ENCODE results near the gene TOR2A. TPM values are rescaled to one million over a fixed set of nuclear protein-coding genes. Genes with fewer than 3 reads are reported as not detected.

TOR2A gene
- total RNA-seq, 1 donor from 2014 or later: 20.4 TPM

DNA sequence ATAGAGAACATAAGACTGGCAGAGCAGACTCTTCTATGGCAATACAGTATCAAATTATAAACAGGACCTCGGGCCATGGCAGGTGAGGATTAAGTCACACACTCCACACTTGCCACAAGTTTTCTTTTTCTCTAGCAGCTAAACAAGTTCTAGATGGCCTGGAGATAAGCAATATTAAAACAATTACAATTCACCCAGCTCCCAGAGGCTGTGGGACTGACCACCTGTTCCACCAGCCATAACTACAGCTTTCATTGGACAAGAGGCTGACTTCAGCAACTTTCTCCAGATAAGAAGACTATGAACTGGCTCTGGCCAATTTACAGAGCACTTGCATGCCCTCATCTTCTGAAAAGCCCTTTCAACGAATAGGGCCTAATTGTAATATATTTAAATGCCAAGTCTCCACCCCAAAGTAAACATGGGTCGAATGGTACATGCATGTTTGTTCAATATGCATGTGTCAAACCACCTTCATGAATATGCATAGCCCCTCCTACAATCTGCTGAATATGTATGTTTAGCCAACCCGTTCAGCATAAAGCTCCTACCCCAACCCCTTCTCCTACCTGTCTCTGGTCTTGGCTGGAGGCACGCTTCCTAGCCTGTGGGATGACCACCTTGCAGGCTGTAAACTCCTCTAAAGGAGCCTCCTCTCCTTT is 34.4 kb downstream of the TOR2A start:
- intact Hi-C loops (cut with micrococcal nuclease): no loop called here
- Mint-ChIP-seq H3K4me3 (peak overlapping the region; percentile 4), H3K36me3 (ENCODE audit: low read depth) (no peaks in the 10 kb centered on the region)

GRCh38 chr9:127700140-127700539 is 35.0 kb downstream of the TOR2A start:
- H3K4me1 Mint-ChIP-seq: peaks cover 7% of the 10 kb centered on the region
- DNase-seq: no peak
- H3K9me3 Mint-ChIP-seq: no peaks in the 10 kb centered on the region
- H3K27ac Mint-ChIP-seq: no peak overlapping the region
- H3K36me3 Mint-ChIP-seq (ENCODE audit: low read depth): no peaks in the 10 kb centered on the region
- no peaks in the 10 kb centered on the region for H3K27me3 Mint-ChIP-seq
- peak overlapping the region; percentile 4 for H3K4me3 Mint-ChIP-seq
- intact Hi-C loops (cut with micrococcal nuclease): no loop called here

More for the DNA sequence above, 34.4 kb downstream of the TOR2A start:
- no peak for DNase-seq
- H3K4me1 Mint-ChIP-seq: peaks cover 7% of the 10 kb centered on the region
- no peaks in the 10 kb centered on the region for H3K27me3 Mint-ChIP-seq
- H3K9me3 Mint-ChIP-seq: no peaks in the 10 kb centered on the region
- no peak overlapping the region for H3K27ac Mint-ChIP-seq

GRCh38 chr9:127698985-127699670 is 36.0 kb downstream of the TOR2A start:
- DNase-seq: peak; percentile 95
- no peaks in the 10 kb centered on the region for H3K9me3 Mint-ChIP-seq
- peak overlapping the region; percentile 71 for H3K4me3 Mint-ChIP-seq
- intact Hi-C loops (cut with micrococcal nuclease): loop anchor here (1.0 kb wide), 1 partner anchor 16 kb away; the partner anchor contains the start of gene PTRH1
- peak overlapping the region; percentile 69 for H3K27ac Mint-ChIP-seq
- no peaks in the 10 kb centered on the region for H3K36me3 Mint-ChIP-seq (ENCODE audit: low read depth)
- H3K4me1 Mint-ChIP-seq: peaks cover 7% of the 10 kb centered on the region
- H3K27me3 Mint-ChIP-seq: no peaks in the 10 kb centered on the region

- Mint-ChIP-seq H3K27me3 (no peaks in the 10 kb centered on the region), H3K27ac (no peak overlapping the region), H3K4me3 (peak overlapping the region; percentile 34), H3K36me3 (ENCODE audit: low read depth) (no peaks in the 10 kb centered on the region), H3K9me3 (no peaks in the 10 kb centered on the region), H3K4me1 (peaks cover 7% of the 10 kb centered on the region)
- DNase-seq: no peak
- intact Hi-C loops (cut with micrococcal nuclease): no loop called here
These were observed 36.7 kb downstream of the TOR2A start for GRCh38 chr9:127698386-127698785.

GRCh38 chr9:127697575-127697974 is 37.5 kb downstream of the TOR2A start:
- Mint-ChIP-seq H3K4me1 (peaks cover 5% of the 10 kb centered on the region), H3K36me3 (ENCODE audit: low read depth) (no peaks in the 10 kb centered on the region), H3K9me3 (no peaks in the 10 kb centered on the region), H3K4me3 (no peak overlapping the region), H3K27ac (no peak overlapping the region), H3K27me3 (no peaks in the 10 kb centered on the region)
- intact Hi-C loops (cut with micrococcal nuclease): no loop called here
- no peak for DNase-seq

DNA sequence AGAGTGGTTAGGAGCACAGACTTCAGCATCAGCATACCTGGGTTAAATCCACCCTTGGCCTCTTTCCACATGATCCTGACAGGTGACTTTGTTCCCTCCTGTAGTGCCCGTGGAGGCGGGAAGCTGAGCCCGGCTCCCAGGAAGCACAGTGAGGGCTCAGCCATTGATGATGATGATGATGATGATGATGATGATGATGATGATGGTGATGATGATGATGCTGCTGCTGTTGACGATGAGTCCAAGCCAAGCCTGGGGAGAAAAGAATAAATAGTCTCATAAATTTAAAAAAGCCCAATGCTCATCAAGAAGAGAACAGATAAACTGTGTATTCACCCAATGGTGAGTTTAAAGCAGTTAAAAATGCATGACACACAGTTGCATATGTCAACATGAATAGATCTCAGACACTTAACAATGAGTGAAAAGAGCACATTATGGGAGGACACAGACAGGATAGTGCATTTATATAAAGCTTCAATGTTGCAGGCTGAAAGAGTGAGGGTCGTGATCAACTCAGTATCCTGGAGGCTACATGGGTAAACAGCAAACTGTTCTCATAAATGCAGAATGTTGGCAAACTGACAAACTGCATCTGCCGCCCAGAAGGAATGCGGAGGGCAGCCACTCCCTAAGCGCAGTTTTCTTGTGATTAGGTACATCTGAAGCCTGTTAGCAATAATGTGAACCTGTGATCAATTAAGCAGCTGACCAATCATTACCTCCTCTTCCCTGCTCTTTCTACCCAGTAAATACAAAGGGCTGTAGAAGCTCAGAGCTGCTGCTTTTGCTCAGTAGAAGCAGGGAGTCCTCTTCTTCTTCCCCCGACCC is 40.0 kb downstream of the TOR2A start:
- H3K27ac Mint-ChIP-seq: no peak overlapping the region
- H3K27me3 Mint-ChIP-seq: no peaks in the 10 kb centered on the region
- intact Hi-C loops (cut with micrococcal nuclease): no loop called here
- no peak for DNase-seq
- H3K4me3 Mint-ChIP-seq: no peak overlapping the region
- H3K4me1 Mint-ChIP-seq: peaks cover 5% of the 10 kb centered on the region
- no peaks in the 10 kb centered on the region for H3K36me3 Mint-ChIP-seq (ENCODE audit: low read depth)
- no peaks in the 10 kb centered on the region for H3K9me3 Mint-ChIP-seq

GRCh38 chr9:127693697-127694096 is 41.4 kb downstream of the TOR2A start:
- Mint-ChIP-seq H3K9me3 (no peaks in the 10 kb centered on the region), H3K36me3 (ENCODE audit: low read depth) (no peaks in the 10 kb centered on the region), H3K4me3 (no peak overlapping the region), H3K27ac (no peak overlapping the region), H3K27me3 (no peaks in the 10 kb centered on the region), H3K4me1 (no peaks in the 10 kb centered on the region)
- DNase-seq: no peak
- intact Hi-C loops (cut with micrococcal nuclease): no loop called here

GRCh38 chr9:127693143-127693542 is 42.0 kb downstream of the TOR2A start:
- intact Hi-C loops (cut with micrococcal nuclease): no loop called here
- Mint-ChIP-seq H3K4me1 (no peaks in the 10 kb centered on the region), H3K27me3 (no peaks in the 10 kb centered on the region), H3K4me3 (no peak overlapping the region), H3K36me3 (ENCODE audit: low read depth) (no peaks in the 10 kb centered on the region), H3K9me3 (no peaks in the 10 kb centered on the region), H3K27ac (no peak overlapping the region)
- no peak for DNase-seq

DNA sequence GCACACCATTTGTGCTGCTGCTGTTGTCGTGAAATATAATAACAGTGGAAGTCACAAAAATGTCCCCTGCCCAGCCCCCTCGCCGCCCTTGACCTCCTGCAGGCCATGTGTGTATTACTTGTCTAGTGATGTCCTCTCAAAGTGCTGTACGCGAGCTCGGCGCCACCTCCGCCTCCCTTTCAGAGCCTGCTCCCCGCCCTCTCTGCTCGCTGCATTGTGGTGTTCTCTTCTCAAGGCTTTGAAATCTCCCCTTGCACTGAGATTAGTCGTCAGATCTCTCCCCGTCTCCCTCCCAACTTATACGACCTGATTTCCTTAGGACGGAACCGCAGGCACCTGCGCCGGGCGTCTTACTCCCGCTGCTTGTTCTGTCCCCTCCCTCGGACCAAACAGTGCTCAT is 43.0 kb downstream of the TOR2A start:
- no peaks in the 10 kb centered on the region for H3K27me3 Mint-ChIP-seq
- intact Hi-C loops (cut with micrococcal nuclease): no loop called here
- H3K27ac Mint-ChIP-seq: no peak overlapping the region
- H3K9me3 Mint-ChIP-seq: no peaks in the 10 kb centered on the region
- no peak overlapping the region for H3K4me3 Mint-ChIP-seq
- H3K4me1 Mint-ChIP-seq: no peaks in the 10 kb centered on the region
- DNase-seq: no peak
- H3K36me3 Mint-ChIP-seq (ENCODE audit: low read depth): no peaks in the 10 kb centered on the region

- Mint-ChIP-seq H3K9me3 (no peaks in the 10 kb centered on the region), H3K4me1 (no peaks in the 10 kb centered on the region), H3K4me3 (no peak overlapping the region), H3K27ac (no peak overlapping the region), H3K27me3 (no peaks in the 10 kb centered on the region), H3K36me3 (ENCODE audit: low read depth) (no peaks in the 10 kb centered on the region)
- DNase-seq: no peak
- intact Hi-C loops (cut with micrococcal nuclease): no loop called here
These were observed 44.4 kb downstream of the TOR2A start for GRCh38 chr9:127690735-127691134.

GRCh38 chr9:127689329-127690000 is 45.6 kb downstream of the TOR2A start:
- H3K4me1 Mint-ChIP-seq: no peaks in the 10 kb centered on the region
- no peaks in the 10 kb centered on the region for H3K9me3 Mint-ChIP-seq
- DNase-seq: no peak
- no peak overlapping the region for H3K4me3 Mint-ChIP-seq
- H3K27ac Mint-ChIP-seq: no peak overlapping the region
- intact Hi-C loops (cut with micrococcal nuclease): no loop called here
- H3K36me3 Mint-ChIP-seq (ENCODE audit: low read depth): no peaks in the 10 kb centered on the region
- H3K27me3 Mint-ChIP-seq: no peaks in the 10 kb centered on the region

GRCh38 chr9:127686461-127687393 is 48.4 kb downstream of the TOR2A start:
- DNase-seq: no peak
- Mint-ChIP-seq H3K4me1 (no peaks in the 10 kb centered on the region), H3K27me3 (no peaks in the 10 kb centered on the region), H3K9me3 (no peaks in the 10 kb centered on the region), H3K36me3 (ENCODE audit: low read depth) (no peaks in the 10 kb centered on the region), H3K27ac (no peak overlapping the region), H3K4me3 (no peak overlapping the region)
- intact Hi-C loops (cut with micrococcal nuclease): no loop called here

DNA sequence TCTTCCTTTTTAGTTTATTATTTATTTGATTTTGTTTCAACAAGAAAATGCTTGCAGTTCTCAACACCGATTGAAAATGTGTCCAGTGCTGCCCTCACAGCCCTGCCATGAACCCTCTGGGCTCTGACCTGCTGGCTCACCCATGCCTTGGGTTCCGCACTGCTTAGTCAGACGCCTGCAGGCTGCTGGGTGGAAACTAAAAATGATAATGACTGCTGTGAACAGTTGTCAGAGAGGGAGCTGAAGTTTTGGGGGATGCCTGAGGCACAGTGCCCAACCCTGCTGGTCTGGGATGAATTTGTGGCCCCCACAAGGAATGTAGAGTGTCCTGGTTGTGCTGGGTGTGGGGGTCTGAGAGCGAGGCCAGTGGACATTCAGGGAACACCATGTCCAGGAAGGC is 50.5 kb downstream of the TOR2A start:
- Mint-ChIP-seq H3K27me3 (no peaks in the 10 kb centered on the region), H3K36me3 (ENCODE audit: low read depth) (no peaks in the 10 kb centered on the region), H3K27ac (no peak overlapping the region), H3K4me1 (no peaks in the 10 kb centered on the region), H3K4me3 (no peak overlapping the region), H3K9me3 (no peaks in the 10 kb centered on the region)
- intact Hi-C loops (cut with micrococcal nuclease): no loop called here
- no peak for DNase-seq

Measured in activated CD4-positive, alpha-beta T cell treated with anti-CD3 and anti-CD28 coated beads, Interleukin-2, amount 10 ng/mL, durations not matched to agents 24 days and 14 days (primary cell).